GM12892 (cell line): ENCODE measurements around the gene TENM4.

Experiments used
- DNase-seq: peaks from one replicate; pipeline ENCODE4 v3.0.0; 2011; ENCODE audit not compliant: insufficient read length
- FAIRE-seq: peaks from 2 replicates; lab custom pipeline; 2011; peaks lifted over from hg19 to GRCh38; lab: Jason Lieb, UNC
- POLR2A ChIP-seq: IDR thresholded peaks from 2 replicates; pipeline ENCODE4 v1.6.1; 2011; ENCODE audit warnings: low read depth, low read length, control low read depth
- POLR2AphosphoS5 ChIP-seq: IDR thresholded peaks from 2 replicates; pipeline ENCODE4 v1.6.1; 2011; ENCODE audit warnings: low read depth, low read length, control low read depth
- TAF1 ChIP-seq: IDR thresholded peaks from 2 replicates; pipeline ENCODE4 v1.6.1; 2011; ENCODE audit warnings: low read depth, mild to moderate bottlenecking, control low read depth, low read length, borderline replicate concordance

The TENM4 gene

DNA sequence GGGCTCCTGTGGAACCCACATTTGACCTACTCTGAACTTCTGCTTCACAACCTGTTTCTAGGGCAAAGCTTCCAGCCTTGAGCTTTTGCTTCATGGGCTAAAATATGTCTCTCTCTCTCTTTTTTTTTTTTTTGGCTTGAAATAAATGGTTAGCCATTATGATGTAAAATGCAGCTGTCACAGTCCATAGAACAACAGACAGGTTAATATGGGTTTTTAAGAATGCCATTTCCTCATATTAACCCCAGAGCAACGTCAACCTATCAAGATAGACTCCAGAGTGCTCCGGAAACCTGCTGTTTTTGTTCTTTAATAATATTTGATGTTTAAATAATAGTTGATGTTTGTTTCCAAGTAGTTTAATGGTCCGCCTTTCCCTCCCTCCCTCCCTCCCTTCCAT is 285.6 kb downstream of the TENM4 start:
- TF ChIP-seq TAF1: no peak
- no peak for TF ChIP-seq POLR2A
- TF ChIP-seq POLR2AphosphoS5: no peak
- FAIRE-seq (no peak), DNase-seq (no peak)

DNA sequence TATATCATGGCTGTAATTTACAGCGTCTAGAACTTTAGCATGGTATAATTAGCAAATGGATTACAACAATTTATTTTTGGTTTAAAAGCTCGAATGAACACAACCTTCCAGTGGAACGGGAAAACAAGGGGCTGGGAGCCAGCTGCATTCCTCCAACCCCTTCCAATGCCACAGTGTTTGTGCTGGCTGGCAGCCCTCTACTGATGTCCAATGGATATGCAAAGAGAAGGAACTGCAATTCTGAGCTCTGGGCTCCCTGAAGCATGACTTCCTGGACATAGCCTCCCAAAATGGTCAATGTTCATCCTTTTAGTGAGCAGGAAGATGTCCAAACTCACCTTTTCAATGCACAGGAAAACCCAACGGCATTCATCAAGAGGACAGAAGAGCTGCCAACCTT is 288.3 kb downstream of the TENM4 start:
- no peak for FAIRE-seq
- TF ChIP-seq POLR2A (no peak), POLR2AphosphoS5 (no peak), TAF1 (no peak)
- DNase-seq: no peak

DNA sequence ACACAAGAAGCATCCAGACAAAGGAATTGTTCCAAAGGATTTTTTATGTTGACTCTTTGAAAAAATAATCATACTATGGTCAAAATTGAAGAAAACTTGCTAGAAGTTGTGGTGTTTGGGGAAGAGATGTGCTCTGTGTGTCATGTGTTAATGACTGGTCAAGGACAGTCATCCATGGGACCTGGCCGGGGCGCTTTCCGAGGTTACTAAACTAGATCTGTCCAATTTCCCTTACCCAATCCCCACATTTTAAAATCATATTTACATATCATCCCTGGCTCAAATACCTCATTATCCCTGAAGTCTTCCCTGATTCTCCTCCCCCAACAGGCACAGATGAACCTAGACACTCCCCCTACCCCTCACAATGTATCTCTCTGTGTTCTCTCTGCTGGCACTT is 289.4 kb downstream of the TENM4 start:
- TF ChIP-seq POLR2AphosphoS5: no peak
- no peak for TF ChIP-seq POLR2A
- TF ChIP-seq TAF1: no peak
- FAIRE-seq: no peak

DNA sequence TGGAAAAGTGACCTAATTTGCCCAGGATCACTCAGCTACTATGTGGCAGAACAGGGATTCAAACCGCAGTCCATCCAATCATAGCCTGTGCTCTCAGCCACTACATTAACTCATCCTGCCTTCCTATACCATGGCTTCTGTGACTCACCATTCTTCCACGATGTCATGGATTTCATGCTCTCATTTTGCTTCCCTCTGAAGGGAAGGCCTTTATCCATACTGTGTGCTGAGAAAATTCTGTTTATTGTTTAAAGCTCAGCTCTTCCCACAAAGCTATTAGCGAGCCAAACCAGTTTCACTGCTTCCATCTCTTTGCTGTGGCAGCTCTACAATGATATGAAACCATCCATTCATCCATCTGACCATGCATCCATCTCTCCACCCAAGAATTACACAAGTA is 289.9 kb downstream of the TENM4 start:
- TF ChIP-seq POLR2A (no peak), TAF1 (no peak), POLR2AphosphoS5 (no peak)
- no peak for DNase-seq
- FAIRE-seq: no peak

More for the DNA sequence above, 289.4 kb downstream of the TENM4 start:
- no peak for DNase-seq

DNA sequence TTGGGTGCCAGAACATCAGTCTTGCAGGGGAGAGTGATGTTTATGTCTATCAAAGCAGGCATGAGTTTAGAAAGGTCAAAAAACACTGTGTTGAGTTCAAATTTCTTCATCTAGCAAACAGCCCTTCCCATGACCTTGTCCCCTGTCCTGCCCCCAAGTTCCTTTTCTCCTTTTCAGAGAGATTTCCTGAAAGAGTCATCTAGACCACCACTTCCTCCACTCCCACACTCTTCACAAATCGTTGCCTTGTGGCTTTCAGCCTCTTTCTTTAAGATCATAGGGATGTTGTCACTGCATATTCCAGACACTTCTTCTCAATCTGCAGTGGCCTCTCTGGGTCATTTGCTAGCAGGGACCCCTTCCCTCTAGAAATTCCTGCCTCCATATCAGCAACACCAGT is 290.5 kb downstream of the TENM4 start:
- TF ChIP-seq POLR2AphosphoS5: no peak
- no peak for TF ChIP-seq POLR2A
- no peak for TF ChIP-seq TAF1
- no peak for DNase-seq
- no peak for FAIRE-seq

DNA sequence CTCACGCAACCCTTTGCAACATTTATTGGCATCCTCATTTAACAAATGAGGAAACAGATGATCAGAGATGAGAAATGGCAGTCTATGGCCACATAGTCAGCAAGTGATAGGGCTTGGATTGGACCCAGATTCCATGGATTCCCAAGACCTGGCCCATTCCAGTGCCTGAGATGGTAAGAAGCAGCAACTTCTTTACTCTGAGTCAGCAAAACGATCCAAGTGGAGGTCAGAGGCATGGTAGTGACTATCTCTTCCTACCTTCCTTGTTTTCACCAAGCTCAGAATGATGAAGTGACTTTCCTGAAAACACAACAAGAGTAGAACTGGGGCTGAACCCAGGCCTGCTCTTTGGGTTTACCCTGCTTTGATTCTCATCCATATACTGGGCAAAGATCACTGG is 293.1 kb downstream of the TENM4 start:
- FAIRE-seq: no peak
- TF ChIP-seq TAF1: no peak
- TF ChIP-seq POLR2A: no peak
- no peak for TF ChIP-seq POLR2AphosphoS5
- DNase-seq: no peak

DNA sequence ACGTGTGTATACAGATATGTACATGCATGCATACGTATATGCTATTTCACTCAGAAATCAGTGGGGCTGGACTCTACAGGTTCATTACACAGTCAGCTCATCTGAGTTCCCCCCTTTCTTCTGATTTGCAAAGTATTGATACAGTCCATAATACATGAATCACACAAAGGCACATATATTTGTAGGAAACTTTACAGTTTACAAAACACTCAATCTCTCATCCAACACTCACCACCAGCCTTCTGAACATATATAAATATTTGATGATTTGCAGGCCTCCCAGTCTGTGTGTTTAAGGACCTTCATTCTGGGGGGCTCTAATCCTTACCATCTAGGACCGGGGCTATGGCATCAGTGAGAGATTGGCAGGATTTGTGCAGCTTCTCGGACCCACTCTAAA is 293.8 kb downstream of the TENM4 start:
- DNase-seq: no peak
- FAIRE-seq: no peak

DNA sequence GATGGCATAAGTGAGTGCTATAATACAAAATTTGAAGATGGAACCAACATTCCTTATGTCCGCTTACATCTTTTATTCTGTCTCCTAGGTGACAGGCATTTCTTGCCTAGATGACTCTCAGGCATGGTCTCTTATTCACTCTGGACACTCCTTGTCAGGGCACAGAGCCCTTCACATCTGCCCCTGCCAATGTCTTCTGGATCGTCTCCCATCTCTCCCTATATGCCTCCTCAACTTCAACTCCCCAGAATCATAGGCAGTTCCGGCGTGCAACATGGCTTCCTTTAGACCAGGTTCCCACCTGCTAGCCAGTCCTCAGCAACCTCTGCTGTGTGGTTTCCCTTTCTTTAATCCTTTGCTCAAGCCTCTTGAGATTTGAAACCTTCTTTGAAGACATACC is 300.9 kb downstream of the TENM4 start:
- TF ChIP-seq POLR2A (no peak), TAF1 (no peak)
- no peak for DNase-seq
- no peak for FAIRE-seq

More for the DNA sequence above, 293.8 kb downstream of the TENM4 start:
- TF ChIP-seq TAF1: no peak
- no peak for TF ChIP-seq POLR2AphosphoS5
- TF ChIP-seq POLR2A: no peak

DNA sequence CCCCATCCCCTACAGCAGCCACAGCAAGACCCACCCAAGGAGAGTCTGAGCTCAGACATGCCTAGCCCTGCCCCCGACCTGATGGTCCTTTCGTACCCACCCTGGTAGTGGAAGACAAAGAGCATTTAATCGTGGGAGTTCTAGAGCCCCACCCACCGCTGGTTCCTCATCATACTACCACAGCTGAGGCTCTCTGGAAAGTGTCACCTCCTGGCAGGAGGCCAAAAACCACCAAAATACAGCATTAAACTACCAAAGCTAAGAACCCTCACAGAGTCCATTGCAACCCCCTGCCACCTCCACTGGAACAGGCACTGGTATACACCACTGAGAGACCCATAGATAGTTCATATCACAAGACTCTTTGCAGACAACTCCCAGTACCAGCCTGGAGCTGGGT is 311.1 kb downstream of the TENM4 start:
- FAIRE-seq (no peak), DNase-seq (no peak)
- TF ChIP-seq POLR2A (no peak), TAF1 (no peak), POLR2AphosphoS5 (no peak)

DNA sequence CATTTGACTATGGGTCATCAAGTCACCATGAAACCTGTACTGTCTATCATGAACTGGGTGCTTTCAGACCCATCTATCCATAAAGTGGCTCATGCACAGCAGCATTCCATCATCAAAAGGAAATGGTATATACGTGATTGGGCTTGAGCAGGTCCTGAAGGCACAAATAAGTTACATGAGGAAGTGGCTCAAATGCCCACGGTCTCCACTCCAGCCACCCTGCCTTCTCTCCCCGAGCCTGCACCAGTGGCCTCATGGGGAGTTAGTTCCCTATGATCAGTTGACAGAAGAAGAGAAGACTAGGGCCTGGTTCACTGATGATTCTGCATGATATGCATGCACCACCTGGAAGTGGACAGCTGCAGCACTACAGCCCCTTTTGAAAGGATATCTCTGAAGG is 312.5 kb downstream of the TENM4 start:
- TF ChIP-seq POLR2AphosphoS5 (no peak), TAF1 (no peak), POLR2A (no peak)
- no peak for DNase-seq
- no peak for FAIRE-seq

DNA sequence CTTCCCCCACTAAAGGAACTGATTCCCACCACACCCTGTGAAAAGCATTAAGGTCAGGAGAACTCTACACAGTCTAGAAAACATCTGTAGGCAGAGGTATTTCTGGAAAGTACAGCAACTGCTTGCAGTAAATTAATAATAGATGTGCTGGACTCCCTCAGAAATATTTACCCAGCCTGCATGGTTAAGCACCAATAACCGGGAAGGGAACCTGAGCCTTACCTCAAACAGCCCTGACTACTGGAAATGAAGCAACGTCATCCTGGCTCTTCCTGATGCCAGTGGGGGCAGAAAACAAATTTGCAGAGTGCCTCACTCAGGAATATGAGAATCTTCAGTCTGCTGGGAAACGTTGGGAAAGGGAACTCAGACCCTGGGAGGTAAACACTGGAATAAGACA is 318.1 kb downstream of the TENM4 start:
- DNase-seq: no peak
- no peak for TF ChIP-seq POLR2AphosphoS5
- TF ChIP-seq POLR2A: no peak
- TF ChIP-seq TAF1: no peak
- FAIRE-seq: no peak

DNA sequence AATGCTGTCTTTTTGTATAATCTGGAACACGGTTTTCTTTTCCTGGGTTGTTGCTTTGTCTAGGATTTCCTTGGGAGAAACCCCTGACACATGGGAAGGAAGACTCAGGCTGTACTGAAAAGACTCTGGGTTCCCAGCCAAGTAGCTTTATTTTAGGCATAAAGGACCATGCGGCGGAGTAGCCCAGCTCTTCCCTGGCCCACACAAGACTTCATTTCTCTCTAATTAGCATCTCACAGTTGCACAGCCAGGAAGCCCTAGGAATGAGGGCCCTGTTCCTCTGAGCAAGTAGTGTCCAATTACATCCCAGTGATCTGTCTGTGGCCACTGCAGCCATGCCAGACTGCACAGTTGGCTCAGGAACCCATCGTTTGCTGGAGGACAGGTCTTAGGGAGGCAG is 319.5 kb downstream of the TENM4 start:
- TF ChIP-seq POLR2AphosphoS5: no peak
- no peak for TF ChIP-seq POLR2A
- no peak for TF ChIP-seq TAF1
- FAIRE-seq (no peak), DNase-seq (no peak)
